ENCODE measurements around the gene IL16.

- TF ChIP-seq POLR2A (IDR thresholded peaks at IDR 0.05; ENCODE audit: low read depth, low read length) (no peak), TAF1 (IDR thresholded peaks at IDR 0.05; ENCODE audit: borderline replicate concordance, low read depth, low read length) (no peak), POLR2AphosphoS5 (IDR thresholded peaks at IDR 0.05; ENCODE audit: low read depth, low read length) (no peak)
These were observed 26.8 kb downstream of the IL16 start for GRCh38 chr15:81223346-81223971.
